AG04450 (cell line): ENCODE data around the gene RBP7. TPM values are rescaled to one million over a fixed set of nuclear protein-coding genes. Genes with fewer than 3 reads are reported as not detected.

Experiments
- CTCF ChIA-PET: fragments of 300-600, 350-600 bp; formaldehyde crosslinking; extraction: SDS; loops from one replicate; lab custom pipeline; 2022; ENCODE audit warnings: antibody characterized with exemption, inconsistent platforms; lab: Charles Lee
- POLR2A ChIA-PET: fragments of 350-600 bp; formaldehyde crosslinking; extraction: SDS; loops from one replicate; lab custom pipeline; 2021; ENCODE audit warnings: antibody characterized with exemption, inconsistent platforms; lab: Yijun Ruan, JAX
- DNase-seq: peaks from one replicate; pipeline ENCODE4 v3.0.0-alpha.2; 2011; ENCODE audit warnings: low read depth, low spot score
- H3K27ac ChIP-seq: one replicate; pipeline ENCODE4 v1.5.1; 2012; ENCODE audit warnings: low read depth, low read length, control low read depth
- H3K27me3 ChIP-seq: one replicate; pipeline ENCODE4 v1.6.0; 2012; ENCODE audit warnings: low read length; ENCODE audit not compliant: control insufficient read depth, insufficient read depth
- H3K4me3 ChIP-seq: 2 replicates; pipeline ENCODE4 v1.5.1; 2011; ENCODE audit warnings: mild to moderate bottlenecking, low read depth, low read length, control low read depth
- H3K9me3 ChIP-seq: 2 replicates; pipeline ENCODE4 v1.5.1; 2012; ENCODE audit warnings: low read length; ENCODE audit not compliant: control insufficient read depth, insufficient read depth
- CTCF ChIP-seq: IDR thresholded peaks from 2 replicates; pipeline ENCODE4 v1.5.1; 2011; ENCODE audit warnings: low read depth, low read length, control low read depth, inconsistent platforms
- polyA plus RNA-seq: library from polyadenylated mRNA; depleted of rRNA; stranded (reverse); fragments of >200 nt; gene quantifications from 2 replicates; pipeline ENCODE4 v1.2.3, GENCODE V29; 2011

The RBP7 gene
- polyA plus RNA-seq, 1 experiment: 0.20 TPM

GRCh38 chr1:10056599-10056987, 59.6 kb downstream of the RBP7 start:
- no peaks in the 10 kb centered on the region for H3K27me3 ChIP-seq

GRCh38 chr1:10057343-10057742, 60.3 kb downstream of the RBP7 start:
- H3K4me3 ChIP-seq: no peak overlapping the region
- no peak for TF ChIP-seq CTCF
- ChIA-PET POLR2A (interaction anchor here (0.8 kb wide), 1 partner anchor 12 kb away, joined by 3 read pairs; no protein-coding TSS in a partner anchor), CTCF (no interaction called here)
- no peaks in the 10 kb centered on the region for H3K27me3 ChIP-seq
- no peak for DNase-seq
- peak overlapping the region; percentile 22 for H3K27ac ChIP-seq
- no peaks in the 10 kb centered on the region; the same call in 1 of the 2 replicates for H3K9me3 ChIP-seq

More at GRCh38 chr1:10056599-10056987, 59.6 kb downstream of the RBP7 start:
- no peak for DNase-seq
- ChIA-PET CTCF (no interaction called here), POLR2A (interaction anchor here (1.5 kb wide), 1 partner anchor 11 kb away, joined by 5 read pairs; no protein-coding TSS in a partner anchor)
- peak overlapping the region; percentile 49 for H3K27ac ChIP-seq
- H3K9me3 ChIP-seq: no peaks in the 10 kb centered on the region; the same call in 1 of the 2 replicates
- H3K4me3 ChIP-seq: no peak overlapping the region
- TF ChIP-seq CTCF: no peak

- ChIA-PET POLR2A (interaction anchor here (0.8 kb wide), 1 partner anchor 12 kb away, joined by 3 read pairs; no protein-coding TSS in a partner anchor), CTCF (no interaction called here)
- Histone ChIP-seq H3K9me3 (no peaks in the 10 kb centered on the region; the same call in 1 of the 2 replicates), H3K4me3 (no peak overlapping the region), H3K27ac (peak overlapping the region; percentile 22), H3K27me3 (no peaks in the 10 kb centered on the region)
- no peak for TF ChIP-seq CTCF
- no peak for DNase-seq
These were observed 60.8 kb downstream of the RBP7 start for GRCh38 chr1:10057796-10058195.

GRCh38 chr1:10059342-10059718, 62.3 kb downstream of the RBP7 start:
- no peaks in the 10 kb centered on the region for H3K27me3 ChIP-seq
- TF ChIP-seq CTCF: no peak
- ChIA-PET POLR2A (no interaction called here), CTCF (interaction anchor here (1.0 kb wide), 1 partner anchor 151 kb away, joined by 5 read pairs; the partner anchor contains the start of gene KIF1B)
- no peak overlapping the region for H3K27ac ChIP-seq
- no peak for DNase-seq
- no peak overlapping the region for H3K4me3 ChIP-seq
- no peaks in the 10 kb centered on the region; the same call in 1 of the 2 replicates for H3K9me3 ChIP-seq

GRCh38 chr1:10060311-10061100, 63.5 kb downstream of the RBP7 start:
- ChIA-PET POLR2A (no interaction called here), CTCF (interaction anchor here (0.5 kb wide), 1 partner anchor 209 kb away, joined by 4 read pairs; no protein-coding TSS in a partner anchor)
- Histone ChIP-seq H3K9me3 (no peaks in the 10 kb centered on the region; the same call in 1 of the 2 replicates), H3K27ac (no peak overlapping the region), H3K27me3 (no peaks in the 10 kb centered on the region), H3K4me3 (no peak overlapping the region)
- TF ChIP-seq CTCF: no peak
- DNase-seq: no peak
